Activated naive CD4-positive, alpha-beta T cell treated with anti-CD3 and anti-CD28 coated beads, Interleukin-2, amount 10 ng/mL, durations not matched to agents 7 days and 5 days (primary cell): ENCODE data around the gene FERMT1.

Experiments used
- CTCF ChIA-PET: fragments of 350-600 bp; sonication (Branson Sonifier 250); formaldehyde crosslinking; loops from one replicate; lab custom pipeline; 2021; ENCODE audit warnings: antibody characterized with exemption; lab: Charles Lee
- DNase-seq: peaks from one replicate; pipeline ENCODE4 v3.0.0-alpha.2; 2020
- H3K27ac Mint-ChIP-seq: one replicate; pipeline ENCODE4 v1.8.0; 2021; ENCODE audit warnings: mild to moderate bottlenecking, moderate library complexity, mixed read lengths
- H3K27me3 Mint-ChIP-seq: one replicate; pipeline ENCODE4 v1.8.0; 2021; ENCODE audit warnings: mild to moderate bottlenecking, mixed read lengths
- H3K36me3 Mint-ChIP-seq: one replicate; pipeline ENCODE4 v1.8.0; 2021; ENCODE audit warnings: mixed read lengths
- H3K4me1 Mint-ChIP-seq: one replicate; pipeline ENCODE4 v1.8.0; 2021; ENCODE audit warnings: mixed read lengths
- H3K4me3 Mint-ChIP-seq: one replicate; pipeline ENCODE4 v1.8.0; 2021; ENCODE audit warnings: mild to moderate bottlenecking, moderate library complexity, mixed read lengths
- H3K9me3 Mint-ChIP-seq: one replicate; pipeline ENCODE4 v1.8.0; 2021; ENCODE audit warnings: mixed read lengths

Gene FERMT1, protein sequence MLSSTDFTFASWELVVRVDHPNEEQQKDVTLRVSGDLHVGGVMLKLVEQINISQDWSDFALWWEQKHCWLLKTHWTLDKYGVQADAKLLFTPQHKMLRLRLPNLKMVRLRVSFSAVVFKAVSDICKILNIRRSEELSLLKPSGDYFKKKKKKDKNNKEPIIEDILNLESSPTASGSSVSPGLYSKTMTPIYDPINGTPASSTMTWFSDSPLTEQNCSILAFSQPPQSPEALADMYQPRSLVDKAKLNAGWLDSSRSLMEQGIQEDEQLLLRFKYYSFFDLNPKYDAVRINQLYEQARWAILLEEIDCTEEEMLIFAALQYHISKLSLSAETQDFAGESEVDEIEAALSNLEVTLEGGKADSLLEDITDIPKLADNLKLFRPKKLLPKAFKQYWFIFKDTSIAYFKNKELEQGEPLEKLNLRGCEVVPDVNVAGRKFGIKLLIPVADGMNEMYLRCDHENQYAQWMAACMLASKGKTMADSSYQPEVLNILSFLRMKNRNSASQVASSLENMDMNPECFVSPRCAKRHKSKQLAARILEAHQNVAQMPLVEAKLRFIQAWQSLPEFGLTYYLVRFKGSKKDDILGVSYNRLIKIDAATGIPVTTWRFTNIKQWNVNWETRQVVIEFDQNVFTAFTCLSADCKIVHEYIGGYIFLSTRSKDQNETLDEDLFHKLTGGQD

GRCh38 chr20:6122873-6123648, at the start of gene FERMT1:
TSS of gene FERMT1 (minus strand) at chr20:6123030. CDS start at chr20:6119554, 3,476 bp downstream.
- H3K9me3 Mint-ChIP-seq = no peaks in the 10 kb centered on the region
- H3K27me3 Mint-ChIP-seq = peaks cover 45% of the 10 kb centered on the region
- H3K4me3 Mint-ChIP-seq = peak within 1 kb of the TSS; percentile 28
- no peak within 1 kb of the TSS for H3K27ac Mint-ChIP-seq
- peaks cover 11% of the 10 kb centered on the region for H3K4me1 Mint-ChIP-seq
- H3K36me3 Mint-ChIP-seq = no peaks in the 10 kb centered on the region
- DNase-seq = peak; percentile 37
- CTCF ChIA-PET = interaction anchor here (1.5 kb wide), 1 partner anchor 18 kb away, joined by 4 read pairs; no protein-coding TSS in a partner anchor

GRCh38 chr20:6169251-6169650, 46.4 kb upstream of the FERMT1 start:
- CTCF ChIA-PET = no interaction called here
- no peaks in the 10 kb centered on the region for H3K9me3 Mint-ChIP-seq
- H3K4me1 Mint-ChIP-seq = no peaks in the 10 kb centered on the region
- no peak overlapping the region for H3K4me3 Mint-ChIP-seq
- DNase-seq = no peak
- no peaks in the 10 kb centered on the region for H3K36me3 Mint-ChIP-seq
- H3K27ac Mint-ChIP-seq = no peak overlapping the region
- no peaks in the 10 kb centered on the region for H3K27me3 Mint-ChIP-seq

- no peaks in the 10 kb centered on the region for H3K9me3 Mint-ChIP-seq
- H3K36me3 Mint-ChIP-seq = no peaks in the 10 kb centered on the region
- no peak overlapping the region for H3K4me3 Mint-ChIP-seq
- no peak overlapping the region for H3K27ac Mint-ChIP-seq
- CTCF ChIA-PET = no interaction called here
- no peak for DNase-seq
- H3K4me1 Mint-ChIP-seq = no peaks in the 10 kb centered on the region
- no peaks in the 10 kb centered on the region for H3K27me3 Mint-ChIP-seq
Measured at GRCh38 chr20:6168204-6168603, 45.4 kb upstream of the FERMT1 start.

DNA sequence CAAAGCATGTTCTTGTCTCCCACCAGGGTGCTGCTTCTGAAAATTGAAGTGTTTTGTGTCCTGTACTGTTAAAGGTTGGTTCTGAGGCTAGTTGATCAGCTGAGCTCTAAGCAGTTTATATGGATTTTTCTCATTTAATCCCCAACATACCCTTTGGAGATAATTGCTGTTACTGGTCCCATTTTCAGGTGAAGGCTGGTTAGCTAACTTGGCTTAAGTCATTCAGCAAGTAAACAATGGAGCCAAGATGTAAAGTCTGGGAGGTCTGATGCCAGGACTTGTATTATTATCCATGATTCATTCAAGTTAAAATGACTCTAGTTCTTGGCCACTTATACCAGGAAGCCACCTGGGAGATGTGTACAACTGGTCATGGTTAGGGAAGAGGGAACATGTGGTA, 42.5 kb upstream of the FERMT1 start:
- Mint-ChIP-seq H3K4me3 (no peak overlapping the region), H3K27ac (no peak overlapping the region), H3K4me1 (no peaks in the 10 kb centered on the region), H3K27me3 (peaks cover 4% of the 10 kb centered on the region), H3K9me3 (no peaks in the 10 kb centered on the region), H3K36me3 (no peaks in the 10 kb centered on the region)
- CTCF ChIA-PET = no interaction called here
- no peak for DNase-seq

DNA sequence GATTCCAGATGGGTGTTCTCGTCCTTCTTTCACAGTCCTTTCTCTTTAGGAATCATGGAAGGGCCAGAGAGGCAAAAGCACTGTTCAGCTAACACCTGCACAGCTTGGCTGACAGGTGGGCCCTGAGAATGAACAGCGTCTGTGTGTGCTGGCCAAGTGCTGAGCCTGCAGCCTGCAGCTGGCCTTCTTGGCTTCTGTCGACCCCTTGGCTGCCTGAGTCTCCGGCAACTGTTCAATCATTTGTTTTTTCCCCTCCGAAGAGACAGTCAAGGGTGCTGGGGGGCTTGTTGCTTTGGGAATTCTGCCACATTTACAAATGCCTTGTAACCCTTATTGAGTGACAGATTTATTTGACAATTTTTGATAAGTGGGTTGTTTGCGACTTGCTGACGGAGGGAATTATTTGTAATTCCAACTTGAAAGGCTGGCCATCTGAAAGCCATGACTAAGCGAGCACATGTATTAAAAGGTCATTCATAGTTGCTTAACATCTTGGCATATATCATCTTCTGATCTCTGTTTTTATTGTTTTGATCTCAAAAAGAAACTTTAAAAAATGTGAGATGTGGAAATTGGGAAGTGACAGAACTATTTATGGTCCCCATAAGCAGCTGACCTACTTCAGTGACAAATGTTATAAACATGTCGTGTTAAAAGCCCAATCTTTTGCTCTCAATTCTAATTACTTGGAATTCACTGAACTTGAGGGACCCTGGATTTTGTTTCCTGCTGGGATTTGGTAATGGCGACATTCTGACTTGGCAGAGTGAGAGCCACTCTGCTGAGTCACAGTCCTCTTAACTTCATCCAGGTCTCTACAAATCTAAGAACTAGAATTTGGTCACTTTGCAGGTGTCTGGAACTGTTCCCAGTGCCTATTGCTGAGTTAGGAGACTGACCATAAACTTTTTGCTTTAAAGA, 41.9 kb upstream of the FERMT1 start:
- DNase-seq = no peak
- Mint-ChIP-seq H3K4me3 (no peak overlapping the region), H3K36me3 (no peaks in the 10 kb centered on the region), H3K9me3 (no peaks in the 10 kb centered on the region), H3K27me3 (peaks cover 4% of the 10 kb centered on the region), H3K4me1 (no peaks in the 10 kb centered on the region), H3K27ac (no peak overlapping the region)
- CTCF ChIA-PET = no interaction called here

GRCh38 chr20:6160736-6161135, 37.9 kb upstream of the FERMT1 start:
- H3K27ac Mint-ChIP-seq = no peak overlapping the region
- H3K9me3 Mint-ChIP-seq = peaks cover 3% of the 10 kb centered on the region
- H3K4me3 Mint-ChIP-seq = no peak overlapping the region
- H3K4me1 Mint-ChIP-seq = no peaks in the 10 kb centered on the region
- DNase-seq = no peak
- CTCF ChIA-PET = no interaction called here
- H3K36me3 Mint-ChIP-seq = no peaks in the 10 kb centered on the region
- peaks cover 4% of the 10 kb centered on the region for H3K27me3 Mint-ChIP-seq

GRCh38 chr20:6157345-6157744, 34.5 kb upstream of the FERMT1 start:
- Mint-ChIP-seq H3K4me3 (no peak overlapping the region), H3K36me3 (no peaks in the 10 kb centered on the region), H3K27ac (no peak overlapping the region), H3K9me3 (peaks cover 3% of the 10 kb centered on the region), H3K4me1 (no peaks in the 10 kb centered on the region), H3K27me3 (peaks cover 4% of the 10 kb centered on the region)
- CTCF ChIA-PET = no interaction called here
- DNase-seq = no peak

DNA sequence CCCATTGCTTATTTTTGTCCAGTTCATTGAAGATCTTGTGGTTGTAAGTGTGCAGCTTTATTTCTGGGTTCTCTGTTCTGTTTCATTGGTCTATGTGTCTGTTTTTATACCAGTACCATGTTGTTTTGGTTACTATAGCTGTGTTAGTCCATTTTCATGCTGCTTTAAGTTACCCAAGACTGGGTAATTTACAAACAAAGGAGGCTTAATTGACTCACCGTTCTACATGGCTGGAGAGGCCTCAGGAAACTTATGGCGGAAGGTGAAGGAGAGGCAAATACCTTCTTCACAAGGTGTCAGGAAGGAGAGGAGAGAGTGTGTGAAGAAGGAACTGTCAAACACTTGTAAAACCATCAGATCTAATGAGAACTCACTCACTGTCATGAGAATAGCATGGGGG, 29.9 kb upstream of the FERMT1 start:
- Mint-ChIP-seq H3K9me3 (peaks cover 3% of the 10 kb centered on the region), H3K27me3 (no peaks in the 10 kb centered on the region), H3K4me1 (no peaks in the 10 kb centered on the region), H3K4me3 (no peak overlapping the region), H3K36me3 (no peaks in the 10 kb centered on the region), H3K27ac (no peak overlapping the region)
- DNase-seq = no peak
- CTCF ChIA-PET = no interaction called here

GRCh38 chr20:6148073-6148472, 25.2 kb upstream of the FERMT1 start:
- H3K27ac Mint-ChIP-seq = no peak overlapping the region

GRCh38 chr20:6142348-6142993, 19.6 kb upstream of the FERMT1 start:
- CTCF ChIA-PET = no interaction called here
- H3K36me3 Mint-ChIP-seq = no peaks in the 10 kb centered on the region
- no peaks in the 10 kb centered on the region for H3K27me3 Mint-ChIP-seq
- no peaks in the 10 kb centered on the region for H3K4me1 Mint-ChIP-seq
- DNase-seq = peak; percentile 55
- no peaks in the 10 kb centered on the region for H3K9me3 Mint-ChIP-seq
- H3K4me3 Mint-ChIP-seq = no peak overlapping the region
- no peak overlapping the region for H3K27ac Mint-ChIP-seq

More at GRCh38 chr20:6148073-6148472, 25.2 kb upstream of the FERMT1 start:
- no peaks in the 10 kb centered on the region for H3K27me3 Mint-ChIP-seq
- CTCF ChIA-PET = interaction anchor here (0.6 kb wide), 1 partner anchor 24 kb away, joined by 3 read pairs; no protein-coding TSS in a partner anchor
- H3K4me3 Mint-ChIP-seq = no peak overlapping the region
- no peaks in the 10 kb centered on the region for H3K9me3 Mint-ChIP-seq
- no peaks in the 10 kb centered on the region for H3K36me3 Mint-ChIP-seq
- DNase-seq = no peak
- H3K4me1 Mint-ChIP-seq = no peaks in the 10 kb centered on the region

- no peak overlapping the region for H3K27ac Mint-ChIP-seq
- H3K27me3 Mint-ChIP-seq = no peaks in the 10 kb centered on the region
- H3K4me3 Mint-ChIP-seq = no peak overlapping the region
- no peaks in the 10 kb centered on the region for H3K9me3 Mint-ChIP-seq
- no peaks in the 10 kb centered on the region for H3K4me1 Mint-ChIP-seq
- no peaks in the 10 kb centered on the region for H3K36me3 Mint-ChIP-seq
- peak; percentile 24 for DNase-seq
- CTCF ChIA-PET = interaction anchor here (0.6 to 1.0 kb wide), 3 partner anchors 13 to 1958 kb away, joined by 3 to 5 read pairs (median 4); partner anchors contain the start of gene FERMT1
Measured at GRCh38 chr20:6140947-6141346, 18.1 kb upstream of the FERMT1 start.

DNA sequence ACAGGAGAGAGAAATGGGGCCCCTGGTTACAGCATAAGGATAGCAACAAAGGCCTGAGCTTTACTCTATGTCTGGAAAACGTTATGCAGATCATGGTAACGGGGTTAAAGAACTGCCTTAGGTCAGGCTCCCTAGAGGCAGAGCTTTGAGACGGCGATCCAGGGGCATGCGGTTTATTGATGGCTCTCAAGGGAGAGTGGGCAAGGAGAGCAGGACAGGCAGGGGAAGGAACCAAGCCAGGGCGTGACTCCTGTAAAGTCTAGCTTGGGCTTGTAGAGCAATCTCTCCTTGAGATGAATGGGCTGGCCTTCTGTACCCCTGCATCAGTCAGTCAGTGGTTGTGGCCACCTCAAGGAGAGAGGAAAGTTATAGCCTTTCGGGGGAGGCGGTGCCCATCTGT, 12.5 kb upstream of the FERMT1 start:
- H3K27ac Mint-ChIP-seq = no peak overlapping the region
- no peaks in the 10 kb centered on the region for H3K36me3 Mint-ChIP-seq
- no peak for DNase-seq
- no peaks in the 10 kb centered on the region for H3K9me3 Mint-ChIP-seq
- no peaks in the 10 kb centered on the region for H3K27me3 Mint-ChIP-seq
- CTCF ChIA-PET = no interaction called here
- no peak overlapping the region for H3K4me3 Mint-ChIP-seq
- no peaks in the 10 kb centered on the region for H3K4me1 Mint-ChIP-seq

- H3K4me1 Mint-ChIP-seq = no peaks in the 10 kb centered on the region
- no peak overlapping the region for H3K4me3 Mint-ChIP-seq
- no peaks in the 10 kb centered on the region for H3K36me3 Mint-ChIP-seq
- H3K27me3 Mint-ChIP-seq = no peaks in the 10 kb centered on the region
- H3K27ac Mint-ChIP-seq = no peak overlapping the region
- no peaks in the 10 kb centered on the region for H3K9me3 Mint-ChIP-seq
- no peak for DNase-seq
- CTCF ChIA-PET = no interaction called here
Measured at GRCh38 chr20:6134592-6134991, 11.8 kb upstream of the FERMT1 start.
